GM18861 (cell line): Measurements from ENCODE around the gene CNTNAP2.
"Not testable (repeated sequence)": the region's sequence is repeated elsewhere in the genome, so short reads cannot be mapped to it uniquely, and the experiment has no call there.

Experiments
- ATAC-seq: cut with Tn5 transposase; IDR thresholded peaks from one replicate; pipeline ENCODE4 v1.9.1; 2021; ENCODE audit not compliant: unreplicated experiment

Gene CNTNAP2

DNA sequence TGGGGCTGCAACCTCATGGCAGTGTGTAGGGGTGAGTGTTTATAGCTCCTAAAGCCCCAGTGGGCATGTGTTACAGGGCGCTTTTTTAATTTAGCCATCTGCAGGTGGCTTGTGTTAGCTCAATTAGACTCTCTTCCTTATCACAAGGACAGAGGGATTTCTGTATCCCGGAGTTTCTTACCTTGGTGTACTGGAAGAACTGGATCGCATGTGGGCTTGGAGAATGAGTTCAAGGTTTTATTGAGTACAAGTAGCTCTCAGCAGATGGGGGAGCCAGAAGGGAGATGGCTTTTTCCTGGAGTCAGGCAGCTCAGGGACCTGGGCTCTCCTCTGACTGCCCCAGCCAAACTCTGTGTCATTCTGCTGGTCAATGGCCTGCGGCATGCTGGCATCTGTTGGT lies 2320.4 kb downstream of the CNTNAP2 start:
- no peak for ATAC-seq

DNA sequence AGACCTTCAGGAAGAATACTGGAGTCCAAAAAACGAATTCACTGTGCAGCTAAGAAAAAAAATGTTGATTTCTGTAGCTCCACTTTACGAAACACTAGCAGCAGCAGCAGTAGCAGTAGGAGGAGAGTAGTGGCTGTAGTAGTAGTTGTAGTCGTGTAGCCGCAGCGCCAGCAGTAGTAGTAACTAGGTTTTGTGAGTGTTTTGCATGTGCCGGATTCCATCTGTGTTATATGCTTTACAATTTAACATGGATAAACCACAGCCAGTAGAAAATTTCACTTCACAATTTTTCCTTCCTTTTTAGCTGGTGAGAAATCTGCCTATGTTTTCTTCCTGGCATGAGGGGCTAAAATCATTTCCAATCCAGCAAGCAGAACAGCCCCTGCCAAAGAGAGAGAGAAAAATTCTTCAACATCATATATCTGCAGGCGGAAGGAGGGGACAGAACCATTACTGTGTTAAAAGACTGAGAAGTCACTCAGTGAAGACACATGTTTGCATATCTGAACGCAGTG lies 2325.6 kb downstream of the CNTNAP2 start:
- no peak for ATAC-seq

DNA sequence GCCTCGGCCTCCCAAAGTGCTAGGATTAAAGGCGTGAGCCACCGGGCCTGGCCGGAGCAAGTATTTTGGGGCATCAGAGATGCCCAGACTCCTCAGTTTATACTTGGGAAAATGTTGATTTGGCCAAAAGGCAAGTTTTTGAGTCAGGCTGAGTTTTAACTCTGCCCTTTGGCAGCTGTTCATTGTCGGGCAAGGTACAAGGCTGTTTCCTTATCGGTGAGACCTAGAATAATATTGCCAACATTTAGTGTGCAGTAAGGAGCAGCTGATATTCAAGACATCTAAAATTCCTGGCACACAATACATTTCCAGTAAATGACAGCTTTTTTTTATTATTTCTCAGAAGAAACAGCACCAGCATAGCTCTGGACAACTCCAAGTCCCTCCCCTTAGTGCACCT lies 2326.3 kb downstream of the CNTNAP2 start:
- ATAC-seq: no peak

DNA sequence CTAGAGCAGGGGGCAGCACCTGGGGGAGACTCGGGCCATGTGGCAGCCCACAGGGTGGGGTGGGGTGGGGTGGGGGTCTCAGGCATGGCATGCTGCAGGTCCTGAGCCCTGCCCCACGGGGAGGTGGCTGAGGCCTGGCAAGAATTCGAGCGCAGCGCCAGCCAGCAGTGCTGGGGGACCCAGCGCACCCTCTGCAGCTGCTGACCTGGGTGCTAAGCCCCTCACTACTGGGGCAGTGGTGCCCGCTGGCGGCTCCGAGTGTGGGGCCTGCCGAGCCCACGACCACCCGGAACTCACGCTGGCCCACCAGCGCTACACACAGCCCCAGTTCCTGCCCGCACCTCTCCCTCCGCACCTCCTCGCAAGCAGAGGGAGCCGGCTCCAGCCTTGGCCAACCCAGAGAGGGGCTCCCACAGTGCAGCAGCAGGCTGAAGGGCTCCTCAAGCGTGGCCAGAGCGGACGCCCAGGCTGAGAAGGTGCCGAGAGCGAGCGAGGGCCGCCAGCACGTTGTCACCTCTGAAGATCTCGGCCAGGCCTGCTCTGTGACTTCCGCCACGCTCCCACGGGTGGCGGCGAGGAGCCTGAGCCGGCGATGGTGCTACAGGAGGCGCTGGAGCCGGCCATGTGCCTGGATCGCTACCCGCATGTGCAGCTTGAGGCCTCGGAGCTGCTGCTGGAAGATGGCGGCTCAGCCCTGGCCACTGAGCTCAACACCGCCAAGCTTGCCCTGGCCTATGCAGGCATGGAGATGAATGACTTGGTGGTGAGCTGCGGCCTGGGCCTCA lies 2328.9 kb downstream of the CNTNAP2 start:
- ATAC-seq: no peak

DNA sequence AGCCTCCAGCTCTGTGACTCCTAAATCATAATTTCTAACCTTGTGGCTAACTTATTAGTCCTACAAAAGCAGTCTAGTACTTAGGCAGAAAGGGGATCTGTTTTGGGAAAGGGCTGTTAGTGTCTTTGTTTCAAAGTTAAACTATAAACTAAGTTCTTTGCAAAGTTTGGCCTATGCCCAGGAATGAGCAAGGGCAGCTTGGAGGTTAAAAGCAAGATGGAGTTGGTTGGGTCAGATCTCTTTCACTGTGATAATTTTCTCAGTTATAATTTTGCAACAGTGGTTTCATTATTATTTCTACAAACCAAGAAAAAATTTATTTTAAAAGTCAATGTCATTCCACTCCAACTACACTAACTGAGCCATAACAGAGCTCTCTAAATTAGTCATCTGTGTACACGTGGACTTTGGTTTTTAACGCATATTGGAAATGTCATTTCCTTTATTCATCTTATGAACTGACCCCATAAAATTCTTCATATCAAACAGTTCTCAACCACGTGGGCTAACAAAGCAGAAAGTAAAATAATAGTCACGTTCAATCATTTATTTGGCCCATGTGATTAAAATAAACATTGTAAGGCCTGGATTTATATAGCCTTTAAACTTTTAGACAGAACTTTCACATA lies 2330.7 kb downstream of the CNTNAP2 start:
- peak; percentile 93 for ATAC-seq

DNA sequence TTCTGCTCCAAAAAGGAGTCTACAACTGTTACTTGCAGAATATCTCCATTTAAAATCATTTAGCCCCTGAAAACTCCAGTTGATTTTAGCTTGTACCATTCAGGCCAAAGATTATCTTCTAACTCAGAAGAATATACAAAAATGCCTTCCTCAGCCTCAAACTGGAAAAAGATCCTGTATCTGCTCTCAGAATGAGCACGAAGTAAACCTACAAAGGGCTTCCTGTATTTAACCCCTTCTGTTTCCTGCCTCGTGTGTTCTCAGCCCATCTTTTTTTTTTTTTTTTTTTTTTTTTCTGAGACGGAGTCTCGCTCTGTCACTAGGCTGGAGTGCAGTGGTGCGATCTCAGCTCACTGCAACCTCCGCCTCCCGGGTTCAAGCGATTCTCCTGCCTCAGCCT lies 2334.9 kb downstream of the CNTNAP2 start:
- not testable (repeated sequence) for ATAC-seq

DNA sequence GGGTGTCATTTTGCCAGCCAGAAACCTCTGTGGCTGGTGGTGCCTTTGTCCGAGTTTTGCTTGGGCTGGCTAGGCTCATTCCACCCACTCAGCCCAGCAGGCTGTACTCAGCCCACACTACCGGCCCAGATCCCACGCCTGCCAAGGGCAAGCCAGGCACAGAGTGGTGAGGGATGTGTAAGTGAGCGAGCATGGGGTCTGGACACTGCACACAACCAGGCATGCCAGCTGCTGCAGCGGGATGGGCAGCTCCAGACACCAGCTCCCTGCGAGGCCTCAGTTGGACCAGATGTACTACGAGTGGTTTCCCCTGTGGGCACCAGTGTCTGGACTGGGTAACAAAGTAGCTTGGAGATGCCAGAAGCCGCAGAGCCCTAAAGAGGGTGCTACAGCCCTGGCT lies 2339.8 kb downstream of the CNTNAP2 start:
- no peak for ATAC-seq

DNA sequence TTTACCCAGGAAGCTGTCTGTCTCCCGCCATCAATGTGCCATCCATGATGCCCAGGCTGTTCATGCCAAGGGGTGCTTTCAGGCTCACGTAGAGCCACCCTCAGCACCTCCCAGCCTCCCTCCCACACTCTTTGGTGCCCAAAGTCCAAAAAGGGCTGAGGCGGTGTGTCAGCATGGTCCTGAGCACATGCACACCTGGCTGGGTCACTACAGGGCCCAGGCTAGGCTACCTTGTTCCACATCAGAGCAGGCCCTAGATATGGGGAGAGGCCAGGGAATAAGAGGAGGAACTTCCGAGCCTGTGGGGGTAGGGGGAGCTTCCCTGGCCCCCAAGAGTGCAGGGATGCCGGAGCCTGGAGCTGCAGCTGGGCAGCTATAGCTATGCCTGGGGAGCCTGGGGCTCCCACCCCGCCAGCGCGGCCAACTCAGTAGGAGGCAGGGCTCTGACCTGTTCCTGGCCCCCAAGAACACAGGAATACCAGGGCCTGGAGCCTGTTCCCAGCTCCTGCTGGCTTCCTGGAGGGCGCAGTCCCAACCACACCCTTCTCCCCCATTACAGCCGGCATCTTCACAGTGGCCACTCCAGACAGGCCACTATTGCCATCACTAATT lies 2340.8 kb downstream of the CNTNAP2 start:
- ATAC-seq: no peak

DNA sequence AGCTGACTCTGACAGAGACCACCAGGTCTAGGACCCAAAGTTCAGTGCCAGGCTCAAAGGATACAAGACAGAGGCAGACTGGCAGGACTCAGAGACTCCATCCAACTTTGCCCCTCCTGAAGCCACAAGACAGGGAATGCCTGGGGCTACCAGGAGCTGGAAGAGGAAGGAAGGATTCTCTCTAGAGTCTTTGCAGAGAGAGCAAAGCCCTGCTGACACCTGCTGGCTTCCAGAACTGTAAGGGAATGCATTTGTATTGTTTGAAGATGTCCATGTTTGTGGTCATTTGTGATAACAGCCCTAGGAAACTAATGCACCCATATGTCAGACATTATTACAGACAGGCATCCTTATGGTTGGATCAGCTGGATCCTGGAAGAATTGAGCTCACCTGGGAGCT lies 2341.7 kb downstream of the CNTNAP2 start:
- no peak for ATAC-seq

DNA sequence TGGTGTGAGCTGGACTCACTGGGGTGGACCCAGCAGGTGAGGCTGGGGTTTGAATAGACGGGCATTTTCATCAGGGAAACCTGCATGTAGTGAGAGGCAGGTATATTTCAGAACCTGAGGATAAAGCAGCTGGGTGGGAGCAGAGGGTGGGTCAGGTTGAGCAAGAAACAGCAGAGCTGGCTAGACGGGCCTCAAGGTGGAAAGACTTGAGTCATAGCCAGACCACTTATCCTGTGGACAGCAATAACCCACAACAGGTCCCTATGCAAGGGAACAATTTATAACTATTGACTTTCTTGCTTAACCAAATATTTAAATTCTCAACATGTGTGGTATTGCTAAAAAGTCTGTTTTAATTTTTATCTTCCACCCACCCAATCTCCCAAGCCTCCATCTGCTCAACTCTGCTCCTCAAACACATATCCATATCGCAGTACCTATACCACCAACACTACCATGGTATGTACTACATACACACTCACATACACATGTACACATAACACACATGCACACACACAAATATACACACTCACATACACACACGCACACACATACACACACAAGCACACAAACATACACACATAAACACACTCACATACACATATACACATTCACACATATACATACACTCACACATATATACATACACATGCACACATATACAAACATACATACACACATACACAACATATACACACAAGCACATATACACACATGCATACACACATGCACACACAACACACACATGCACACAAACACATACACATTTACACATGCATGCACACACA lies 2345.0 kb downstream of the CNTNAP2 start:
- ATAC-seq: no peak

DNA sequence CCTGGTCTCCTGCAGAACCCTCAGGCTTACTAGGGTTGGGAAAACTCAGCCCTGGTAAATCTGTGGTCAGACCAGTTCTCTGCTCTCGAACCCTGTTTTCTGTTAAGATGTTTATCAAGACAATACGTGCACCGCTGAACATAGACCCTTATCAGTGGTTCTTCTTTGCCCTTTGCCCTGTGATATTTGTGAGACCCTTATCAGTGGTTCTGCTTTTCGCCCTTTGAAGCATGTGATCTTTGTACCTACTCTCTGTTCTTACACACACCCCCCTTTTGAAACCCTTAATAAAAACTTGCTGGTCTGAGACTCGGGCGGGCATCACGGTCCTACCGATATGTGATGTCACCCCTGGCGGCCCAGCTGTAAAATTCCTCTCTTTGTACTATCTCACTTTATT lies 2346.2 kb downstream of the CNTNAP2 start:
- ATAC-seq: not testable (repeated sequence)

DNA sequence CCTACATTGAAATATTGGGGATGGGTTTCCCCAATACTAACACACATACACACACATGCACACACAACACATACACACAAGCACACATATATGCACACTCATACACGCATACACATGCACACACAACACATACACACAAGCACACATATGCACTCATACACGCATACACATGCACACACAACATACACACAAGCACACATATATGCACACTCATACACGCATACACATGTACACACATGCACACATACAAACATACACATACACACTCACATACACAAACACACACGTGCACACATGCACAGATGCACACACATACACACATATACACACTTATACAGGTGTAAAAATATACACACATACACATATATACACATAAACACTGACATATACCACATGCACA lies 2346.6 kb downstream of the CNTNAP2 start:
- ATAC-seq: no peak

DNA sequence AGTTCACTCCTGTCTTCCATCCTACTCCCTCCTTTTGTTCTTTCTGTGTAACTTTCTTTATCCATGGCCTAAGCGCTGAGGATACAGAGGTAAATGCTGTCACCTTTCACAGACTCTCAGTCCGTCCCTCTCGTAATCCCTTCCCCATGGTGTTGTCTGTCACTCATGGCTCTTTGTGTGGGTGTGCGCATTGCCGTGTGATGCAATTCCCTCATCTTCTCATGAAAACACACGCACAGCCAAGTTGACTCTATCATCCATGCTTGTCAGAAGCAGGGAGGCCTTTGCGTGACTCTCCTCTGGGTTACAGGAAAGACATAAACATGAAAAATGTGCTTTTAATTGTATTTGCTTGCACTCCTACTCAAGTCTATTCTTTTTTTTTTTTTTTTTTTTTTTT lies 2348.3 kb downstream of the CNTNAP2 start:
- ATAC-seq: no peak

DNA sequence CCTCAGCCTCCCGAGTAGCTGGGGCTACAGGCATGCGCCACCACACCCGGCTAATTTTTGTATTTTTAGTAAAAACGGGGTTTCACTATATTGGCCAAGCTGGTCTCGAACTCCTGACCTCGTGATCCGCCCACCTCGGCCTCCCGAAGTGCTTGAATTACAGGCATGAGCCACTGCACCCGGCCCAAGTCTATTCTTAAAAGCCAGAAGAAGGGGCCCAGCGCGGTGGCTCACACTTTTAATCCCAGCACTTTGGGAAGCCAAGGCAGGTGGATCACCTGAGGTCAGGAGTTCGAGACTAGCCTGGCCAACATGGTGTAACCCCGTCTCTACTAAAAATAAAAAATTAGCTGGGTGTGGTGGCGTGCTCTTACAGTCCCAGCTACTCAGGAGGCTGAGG lies 2348.8 kb downstream of the CNTNAP2 start:
- not testable (repeated sequence) for ATAC-seq

DNA sequence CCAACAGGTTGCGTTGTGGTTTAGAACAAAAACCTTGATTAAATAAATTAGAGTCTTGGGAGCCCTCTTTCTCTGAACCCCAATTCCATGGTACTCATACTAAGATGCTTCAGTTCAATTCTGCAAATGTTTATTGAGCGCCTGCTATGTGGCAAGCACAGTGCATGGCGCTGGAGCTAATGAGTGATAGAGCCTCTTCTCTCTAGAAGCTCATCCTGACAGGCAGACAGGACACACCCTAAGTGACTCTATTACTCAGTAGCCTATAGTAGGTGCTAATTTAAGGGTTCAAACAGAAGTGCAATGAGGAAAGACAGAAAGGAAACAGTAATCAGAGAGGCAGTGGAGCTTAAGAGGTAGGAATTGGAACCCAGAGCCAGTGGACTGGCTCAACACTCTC lies 2349.5 kb downstream of the CNTNAP2 start:
- ATAC-seq: no peak

DNA sequence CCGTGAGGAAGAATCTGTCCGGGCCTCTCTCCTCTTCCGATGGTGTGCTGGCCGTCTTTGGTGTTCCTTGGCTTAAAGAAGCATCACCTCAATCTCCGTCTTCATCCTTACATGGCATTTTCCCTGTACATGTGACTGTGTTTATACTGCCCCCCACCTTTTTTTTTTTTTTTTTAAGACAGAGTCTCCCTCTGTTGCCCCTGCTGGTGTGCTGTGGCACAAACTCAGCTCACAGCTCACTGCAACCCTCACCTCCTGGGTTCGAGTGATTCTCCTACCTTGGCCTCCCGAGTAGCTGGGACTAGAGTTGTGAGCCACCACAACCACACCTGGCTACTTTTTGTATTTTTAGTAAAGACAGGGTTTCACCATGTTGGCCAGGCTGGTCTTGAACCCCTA lies 2352.1 kb downstream of the CNTNAP2 start:
- ATAC-seq: no peak
